ENCODE measurements around the gene CLDN7. TPM values are rescaled to one million over a fixed set of nuclear protein-coding genes. Genes with fewer than 3 reads are reported as not detected.

CLDN7 gene
- total RNA-seq, 4 donors from 2014 or later = 3.7 to 26.9 (median 13.2) TPM

DNA sequence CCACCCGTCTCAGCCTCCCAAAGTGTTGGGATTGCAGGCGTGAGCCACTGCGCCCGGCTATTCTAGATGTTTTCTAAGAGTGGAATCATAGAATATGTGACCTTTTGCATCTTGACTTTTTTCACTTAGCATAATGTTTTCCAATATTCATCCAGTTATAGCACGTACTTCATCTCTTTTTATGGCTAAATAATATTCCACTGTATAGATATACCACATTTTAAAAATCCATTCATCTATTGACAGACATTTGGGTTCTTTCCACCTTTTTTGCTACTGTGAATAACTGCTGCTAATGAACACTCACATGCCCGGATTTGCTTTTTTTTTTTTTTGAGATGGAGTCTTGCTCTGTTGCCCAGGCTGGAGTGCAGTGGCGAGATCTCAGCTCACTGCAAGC, 41.9 kb upstream of the CLDN7 start:
- TF ChIP-seq, protein P1, sequence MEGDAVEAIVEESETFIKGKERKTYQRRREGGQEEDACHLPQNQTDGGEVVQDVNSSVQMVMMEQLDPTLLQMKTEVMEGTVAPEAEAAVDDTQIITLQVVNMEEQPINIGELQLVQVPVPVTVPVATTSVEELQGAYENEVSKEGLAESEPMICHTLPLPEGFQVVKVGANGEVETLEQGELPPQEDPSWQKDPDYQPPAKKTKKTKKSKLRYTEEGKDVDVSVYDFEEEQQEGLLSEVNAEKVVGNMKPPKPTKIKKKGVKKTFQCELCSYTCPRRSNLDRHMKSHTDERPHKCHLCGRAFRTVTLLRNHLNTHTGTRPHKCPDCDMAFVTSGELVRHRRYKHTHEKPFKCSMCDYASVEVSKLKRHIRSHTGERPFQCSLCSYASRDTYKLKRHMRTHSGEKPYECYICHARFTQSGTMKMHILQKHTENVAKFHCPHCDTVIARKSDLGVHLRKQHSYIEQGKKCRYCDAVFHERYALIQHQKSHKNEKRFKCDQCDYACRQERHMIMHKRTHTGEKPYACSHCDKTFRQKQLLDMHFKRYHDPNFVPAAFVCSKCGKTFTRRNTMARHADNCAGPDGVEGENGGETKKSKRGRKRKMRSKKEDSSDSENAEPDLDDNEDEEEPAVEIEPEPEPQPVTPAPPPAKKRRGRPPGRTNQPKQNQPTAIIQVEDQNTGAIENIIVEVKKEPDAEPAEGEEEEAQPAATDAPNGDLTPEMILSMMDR (IDR thresholded peaks at IDR 0.05; ENCODE audit: low read depth) = no peak

DNA sequence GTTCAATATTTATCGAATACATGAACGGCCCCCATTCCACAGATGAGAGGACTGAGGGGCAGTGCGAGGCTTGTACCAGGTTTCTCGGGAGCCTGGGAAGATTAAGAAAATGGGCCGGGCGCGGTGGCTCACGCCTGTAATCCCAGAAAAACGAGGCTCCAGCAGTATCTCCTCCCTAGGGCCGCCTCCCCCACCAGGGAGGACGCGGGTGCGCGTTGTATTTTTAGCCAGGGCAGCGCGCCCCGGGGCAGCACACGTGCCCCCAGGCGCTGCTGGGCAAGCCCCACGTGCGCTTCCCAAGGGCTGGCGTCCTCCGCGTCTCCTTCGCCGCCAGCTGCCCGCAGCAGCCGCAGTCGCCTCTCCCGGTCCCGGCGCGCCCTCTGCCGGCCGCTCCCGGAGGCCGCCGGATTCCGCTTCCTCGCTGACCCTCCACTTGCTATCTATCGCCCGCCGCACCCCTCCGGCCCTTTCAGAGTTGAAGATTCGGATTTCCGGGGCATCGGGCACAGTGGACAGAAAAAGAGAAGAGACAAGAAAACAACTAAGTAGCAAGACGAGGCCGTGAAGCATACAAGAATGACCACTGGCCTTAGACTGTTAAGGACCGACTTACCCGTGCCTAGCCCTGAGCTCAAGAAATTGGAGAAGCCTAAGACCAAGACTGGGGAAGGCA, 34.0 kb upstream of the CLDN7 start:
- TF ChIP-seq, protein P1 (IDR thresholded peaks at IDR 0.05; ENCODE audit: low read depth) = no peak

DNA sequence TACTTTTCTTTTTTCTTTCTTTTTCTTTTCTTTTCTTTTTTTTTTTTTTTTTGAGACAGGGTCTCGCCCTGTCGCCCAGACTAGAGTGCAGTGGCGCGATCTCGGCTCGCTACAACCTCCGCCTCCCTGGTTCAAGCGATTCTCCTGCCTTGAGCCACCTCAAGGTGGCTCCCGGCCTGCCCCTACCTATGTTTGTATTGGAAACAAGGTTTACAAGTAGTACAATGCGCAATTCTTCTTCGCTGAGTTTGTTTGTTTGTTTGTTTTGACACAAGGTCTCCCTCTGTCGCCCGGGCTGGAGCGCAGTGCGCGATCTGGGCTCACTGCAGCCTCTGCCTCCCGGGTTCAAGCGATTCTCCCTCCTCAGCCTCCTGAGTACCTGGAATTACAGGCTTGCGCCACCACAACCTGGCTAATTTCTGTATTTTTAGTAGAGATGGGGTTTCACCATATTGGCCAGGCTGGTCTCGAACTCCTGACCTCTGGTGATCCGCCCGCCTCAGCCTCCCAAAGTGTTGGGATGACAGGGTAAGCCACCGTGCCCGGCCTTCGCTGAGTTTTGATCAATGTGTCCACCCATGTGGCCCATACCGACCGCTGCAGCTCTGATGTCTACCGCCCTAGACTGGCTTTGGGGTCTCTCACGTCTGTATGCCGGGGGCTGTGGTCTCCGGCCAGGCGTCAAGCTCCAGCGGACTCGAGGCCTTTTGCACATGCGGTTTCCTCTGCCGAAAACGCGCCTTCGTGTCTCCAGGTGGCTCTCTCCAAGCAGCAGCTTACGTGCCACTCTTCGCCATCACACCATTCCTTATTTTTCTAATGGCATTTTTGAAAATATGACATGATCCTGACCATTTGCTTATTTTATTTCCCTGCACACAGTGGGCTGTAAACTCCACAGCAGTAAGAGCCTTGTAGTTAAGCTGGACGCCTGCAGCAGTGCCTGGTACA, 33.2 kb upstream of the CLDN7 start:
- TF ChIP-seq, protein P1 (IDR thresholded peaks at IDR 0.05; ENCODE audit: low read depth) = no peak

DNA sequence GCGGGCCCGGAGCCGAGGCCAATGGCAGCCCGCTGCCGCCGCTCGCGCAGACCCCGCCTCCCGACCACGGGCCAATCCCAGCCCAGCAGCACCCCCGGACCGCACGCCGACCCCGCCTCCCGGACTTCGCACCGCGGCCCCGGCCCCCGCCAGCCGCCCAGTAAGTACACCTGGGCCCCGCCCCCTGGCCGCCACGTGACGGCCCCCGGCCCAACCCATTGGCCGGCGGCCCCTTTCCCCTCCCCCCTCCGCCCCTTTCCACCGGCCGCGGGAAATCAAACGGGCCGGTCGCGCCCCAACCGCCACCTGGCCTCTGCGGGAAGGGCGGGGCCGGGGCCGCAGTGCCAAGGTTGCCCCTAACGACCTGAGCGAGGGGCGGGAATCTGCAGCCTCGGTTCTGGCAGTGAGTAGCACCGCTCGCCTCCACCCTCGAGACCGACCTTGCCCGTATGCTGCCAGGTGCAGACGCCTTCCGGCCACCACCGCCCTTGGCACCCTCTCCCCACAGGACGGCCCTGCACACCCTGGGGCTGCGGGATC, 32.4 kb upstream of the CLDN7 start, which contains the start of gene YBX2:
YBX2 (minus strand) TSS at position 26 of the 540 bp plus-strand sequence. CDS start 139 bp downstream, outside the sequence.
- TF ChIP-seq, protein P1 (IDR thresholded peaks at IDR 0.05; ENCODE audit: low read depth) = no peak

DNA sequence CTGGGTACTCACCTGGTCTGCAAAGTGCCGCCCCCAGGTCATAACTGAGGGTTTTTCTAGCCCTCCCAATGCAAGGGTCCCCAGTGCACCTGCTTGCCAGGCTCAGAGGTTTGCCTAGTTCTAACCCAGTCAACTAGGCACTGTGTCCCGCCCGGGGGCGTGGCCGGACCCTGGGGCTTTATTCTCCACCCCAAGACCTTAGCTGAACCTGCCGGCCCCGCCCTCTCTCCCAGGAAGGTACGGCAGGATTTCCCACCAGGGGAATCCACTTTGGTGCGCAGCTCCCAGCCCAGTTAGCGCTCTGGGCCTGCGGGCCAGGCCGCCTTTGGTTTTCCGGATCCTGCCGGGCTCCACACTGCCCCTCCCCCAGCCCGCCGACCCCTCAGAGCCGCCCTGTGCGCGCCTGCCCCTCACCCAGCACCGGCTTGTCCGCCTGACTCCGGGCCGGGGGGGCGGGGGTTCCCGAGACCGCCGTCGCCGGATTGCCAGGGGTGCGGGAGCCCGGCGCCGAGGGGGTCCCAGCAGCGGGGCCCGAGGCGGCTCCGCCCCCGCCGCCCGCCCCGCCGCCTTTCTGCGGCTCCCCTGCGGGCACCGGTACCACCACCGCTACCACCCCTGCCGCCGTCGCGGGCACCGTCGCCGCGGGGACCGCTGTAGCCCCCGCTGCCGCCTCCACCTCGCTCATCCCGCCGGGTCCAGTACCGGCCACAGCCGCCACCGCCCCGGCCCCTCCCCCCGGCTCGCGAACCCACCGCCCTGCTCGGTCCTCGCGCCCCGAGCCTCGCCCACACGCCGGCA, 31.7 kb upstream of the CLDN7 start:
- TF ChIP-seq, protein P1 (IDR thresholded peaks at IDR 0.05; ENCODE audit: low read depth) = no peak

DNA sequence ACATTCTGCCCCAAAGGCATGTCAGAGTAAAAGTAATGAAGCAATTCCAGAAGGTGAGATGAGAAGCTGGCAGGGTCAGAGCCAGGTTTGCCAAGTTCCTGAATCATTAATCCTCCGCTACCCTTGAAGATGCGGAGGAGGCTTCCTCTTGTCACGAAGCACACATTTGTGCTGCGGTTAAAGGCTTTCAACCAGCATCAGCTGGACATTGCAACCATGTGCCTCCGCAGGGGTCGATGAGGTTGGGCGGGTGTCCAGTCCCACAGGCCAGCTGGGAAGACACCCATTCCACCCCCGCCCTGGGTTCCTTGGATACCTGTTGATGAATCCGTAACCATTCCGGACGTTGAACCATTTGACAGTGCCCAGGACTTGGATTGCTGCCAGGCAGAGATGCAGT, 30.9 kb upstream of the CLDN7 start:
- TF ChIP-seq, protein P1 (IDR thresholded peaks at IDR 0.05; ENCODE audit: low read depth) = no peak

Measured in subcutaneous adipose tissue (tissue), 4 donors.